Ovary (tissue), 3 donors: ENCODE measurements around the gene CDK11A.

Experiments used
- CTCF ChIP-seq, 3 donors: fragments of 450-650 bp in 2 of 3; fragments of 200-600 bp in 1 of 3; IDR thresholded peaks; one replicate each; pipeline versions ENCODE4 v1.5.1 to v1.8.0; 2016 to 2022; ENCODE audit warnings: antibody characterized with exemption in 3 of 3, mild to moderate bottlenecking in 1 of 3
- EP300 ChIP-seq: sonication (generic); formaldehyde crosslinking; IDR thresholded peaks from one replicate; pipeline ENCODE4 v1.6.1; 2017; ENCODE audit warnings: antibody characterized with exemption
- POLR2A ChIP-seq: fragments of 450-650 bp; IDR thresholded peaks from one replicate; pipeline ENCODE4 v1.6.1; 2017; ENCODE audit warnings: antibody characterized with exemption, mild to moderate bottlenecking, moderate library complexity
- donor health status: DM: no; HTN: no; CAD: no.

GRCh38 chr1:1671365-1672119 is 52.6 kb downstream of the CDK11A start:
- no peak for TF ChIP-seq POLR2A
- no peak for TF ChIP-seq EP300
- TF ChIP-seq CTCF (IDR thresholded peaks at IDR 0.05): no peak
